OCI-LY1 (cell line): ENCODE measurements around the gene SNX5.

Experiments used
- H2AFZ ChIP-seq: fragments of 200-600 bp; sonication (generic), shearing (Covaris generic); 2 replicates; pipeline ENCODE4 v1.6.0; 2014; ENCODE audit warnings: antibody characterized with exemption, mild to moderate bottlenecking, low read length
- H3F3A ChIP-seq: fragments of 200-600 bp; sonication (generic), shearing (Covaris generic); 2 replicates; pipeline ENCODE4 v1.6.0; 2014; ENCODE audit warnings: mild to moderate bottlenecking, antibody characterized with exemption, low read length, moderate library complexity; ENCODE audit not compliant: insufficient read depth
- H3K27ac ChIP-seq: fragments of 200-600 bp; sonication (generic); 2 replicates; pipeline ENCODE4 v1.5.1; 2014; ENCODE audit warnings: low read length, mixed run types, mild to moderate bottlenecking, low read depth; ENCODE audit not compliant: poor library complexity, severe bottlenecking
- H3K27me3 ChIP-seq: fragments of 200-600 bp; sonication (generic); 2 replicates; pipeline ENCODE4 v1.6.0; 2014; ENCODE audit warnings: antibody characterized with exemption, mild to moderate bottlenecking, low read length, moderate library complexity; ENCODE audit not compliant: insufficient read depth
- H3K36me3 ChIP-seq: fragments of 200-600 bp; sonication (generic); 2 replicates; pipeline ENCODE4 v1.6.1; 2014; ENCODE audit warnings: mild to moderate bottlenecking, antibody characterized with exemption, low read length, moderate library complexity, mixed read lengths; ENCODE audit not compliant: insufficient read depth
- H3K4me1 ChIP-seq: fragments of 200-600 bp; sonication (generic); 2 replicates; pipeline ENCODE4 v1.5.1; 2014; ENCODE audit warnings: mild to moderate bottlenecking, low read length, moderate library complexity; ENCODE audit not compliant: insufficient read depth, severe bottlenecking
- H3K4me2 ChIP-seq: fragments of 200-600 bp; sonication (generic), shearing (Covaris generic); 2 replicates; pipeline ENCODE4 v1.6.1; 2014; ENCODE audit warnings: low read length
- H3K4me3 ChIP-seq: fragments of 200-600 bp; sonication (generic); 2 replicates; pipeline ENCODE4 v1.5.1; 2014; ENCODE audit warnings: low read length, low read depth, mild to moderate bottlenecking, mixed read lengths; ENCODE audit not compliant: poor library complexity, severe bottlenecking
- H3K79me2 ChIP-seq: fragments of 200-600 bp; shearing (Covaris generic); 2 replicates; pipeline ENCODE4 v1.6.1; 2016; ENCODE audit warnings: mixed run types, low read length, mixed read lengths; ENCODE audit not compliant: insufficient read depth
- H3K9ac ChIP-seq: fragments of 200-600 bp; sonication (generic), shearing (Covaris generic); 2 replicates; pipeline ENCODE4 v1.6.1; 2014; ENCODE audit warnings: mild to moderate bottlenecking, low read length, mixed read lengths
- H3K9me2 ChIP-seq: fragments of 200-600 bp; sonication (generic), shearing (Covaris generic); 2 replicates; pipeline ENCODE4 v1.6.1; 2014; ENCODE audit warnings: low read depth, mild to moderate bottlenecking, low read length, mixed read lengths
- H3K9me3 ChIP-seq: fragments of 200-600 bp; shearing (Covaris generic); 2 replicates; pipeline ENCODE4 v1.6.1; 2014; ENCODE audit warnings: low read length, mixed read lengths
- H4K20me1 ChIP-seq: fragments of 200-600 bp; sonication (generic), shearing (Covaris generic); 2 replicates; pipeline ENCODE4 v1.6.0; 2016; ENCODE audit warnings: mild to moderate bottlenecking, low read length; ENCODE audit not compliant: insufficient read depth
- CTCF ChIP-seq: fragments of 200-600 bp; sonication (generic), shearing (Covaris generic); IDR thresholded peaks from 2 replicates; pipeline ENCODE4 v1.5.1; 2017; ENCODE audit warnings: mild to moderate bottlenecking, antibody characterized with exemption, low read length, moderate library complexity, mixed read lengths
- EZH2 ChIP-seq: fragments of 200-600 bp; sonication (generic), shearing (Covaris generic); IDR thresholded peaks from 2 replicates; pipeline ENCODE4 v1.8.0; 2017; ENCODE audit warnings: borderline replicate concordance, mixed run types, mild to moderate bottlenecking, antibody characterized with exemption, low read length, moderate library complexity, mixed read lengths

SNX5 gene

GRCh38 chr20:17902531-17903083, 66.0 kb downstream of the SNX5 start:
- peaks cover 11% of the 10 kb centered on the region for H3K4me1 ChIP-seq
- no peaks in the 10 kb centered on the region for H3K9me2 ChIP-seq
- no peaks in the 10 kb centered on the region for H3K9me3 ChIP-seq
- no peaks in the 10 kb centered on the region for H3F3A ChIP-seq
- no peak overlapping the region for H2AFZ ChIP-seq
- no peaks in the 10 kb centered on the region for H3K79me2 ChIP-seq
- no peak overlapping the region for H3K27ac ChIP-seq
- TF ChIP-seq CTCF (no peak), EZH2 (no peak)
- H3K4me2 ChIP-seq = no peak overlapping the region
- no peaks in the 10 kb centered on the region; the same call in 1 of the 2 replicates for H3K36me3 ChIP-seq
- no peak overlapping the region for H3K4me3 ChIP-seq
- H4K20me1 ChIP-seq = no peaks in the 10 kb centered on the region
- no peak overlapping the region for H3K9ac ChIP-seq
- H3K27me3 ChIP-seq = no peaks in the 10 kb centered on the region

- H3K9ac ChIP-seq = no peak overlapping the region
- H3K27ac ChIP-seq = no peak overlapping the region
- H3K79me2 ChIP-seq = no peaks in the 10 kb centered on the region
- H3F3A ChIP-seq = no peaks in the 10 kb centered on the region
- no peak overlapping the region for H3K4me2 ChIP-seq
- peaks cover 12% of the 10 kb centered on the region for H3K4me1 ChIP-seq
- H3K9me3 ChIP-seq = no peaks in the 10 kb centered on the region
- H3K4me3 ChIP-seq = no peak overlapping the region
- H2AFZ ChIP-seq = no peak overlapping the region
- H4K20me1 ChIP-seq = no peaks in the 10 kb centered on the region
- H3K27me3 ChIP-seq = peaks cover 4% of the 10 kb centered on the region; the same call in 1 of the 2 replicates
- H3K36me3 ChIP-seq = no peaks in the 10 kb centered on the region; the same call in 1 of the 2 replicates
- no peaks in the 10 kb centered on the region for H3K9me2 ChIP-seq
- TF ChIP-seq CTCF (no peak), EZH2 (no peak)
Observed at GRCh38 chr20:17901971-17902370, 66.6 kb downstream of the SNX5 start.

GRCh38 chr20:17898548-17898994, 70.0 kb downstream of the SNX5 start:
- no peaks in the 10 kb centered on the region for H3K36me3 ChIP-seq
- H3K4me2 ChIP-seq = no peak overlapping the region
- H3K4me1 ChIP-seq = peaks cover 19% of the 10 kb centered on the region

More at GRCh38 chr20:17898548-17898994, 70.0 kb downstream of the SNX5 start:
- Histone ChIP-seq H3K27ac (no peak overlapping the region), H3K79me2 (no peaks in the 10 kb centered on the region), H3K27me3 (peaks cover 5% of the 10 kb centered on the region; the same call in 1 of the 2 replicates), H4K20me1 (no peaks in the 10 kb centered on the region), H3F3A (no peaks in the 10 kb centered on the region), H3K9ac (no peak overlapping the region), H2AFZ (no peak overlapping the region), H3K9me2 (no peaks in the 10 kb centered on the region), H3K9me3 (no peaks in the 10 kb centered on the region), H3K4me3 (no peak overlapping the region)
- TF ChIP-seq CTCF (peak; percentile 92), EZH2 (no peak)
